ENCODE results near the gene SPIB.

- TF ChIP-seq CTCF (conservative IDR thresholded peaks at IDR 0.05; ENCODE audit: low read depth in 2 of 2) (no peak), POLR2AphosphoS5 (IDR thresholded peaks at IDR 0.05; ENCODE audit: low read depth) (no peak), EZH2 (IDR thresholded peaks at IDR 0.05; ENCODE audit: low read depth, unreplicated experiment) (no peak), EZH2phosphoT487 (IDR thresholded peaks at IDR 0.05; ENCODE audit: unreplicated experiment) (no peak), REST (IDR thresholded peaks at IDR 0.05; ENCODE audit: unreplicated experiment) (no peak), NANOG (IDR thresholded peaks at IDR 0.05; ENCODE audit: borderline replicate concordance) (no peak), ZNF114 (CRISPR knock-in tag; IDR thresholded peaks at IDR 0.05) (no peak), CREB1 (CRISPR knock-in tag; IDR thresholded peaks at IDR 0.05; ENCODE audit: low read depth) (no peak), ZNF331 (CRISPR knock-in tag; IDR thresholded peaks at IDR 0.05; ENCODE audit: low read depth) (no peak), ETS1 (IDR thresholded peaks at IDR 0.05) (no peak), STAT1 (IDR thresholded peaks at IDR 0.05; ENCODE audit: unreplicated experiment) (no peak)
These were observed 14.8 kb downstream of the SPIB start for GRCh38 chr19:50433201-50434180.
